ENCODE results near the gene HDAC6.

GRCh38 chrX:48854898-48855297 lies 53.0 kb downstream of the HDAC6 start:
- TF ChIP-seq CTCF (IDR thresholded peaks at IDR 0.05) (peak in 1 of 6 experiments; percentile 34), POLR2A (IDR thresholded peaks at IDR 0.05) (no peak)

All from Peyer's patch (tissue), 4 donors.